ENCODE results near the gene NACC2. TPM values are rescaled to one million over a fixed set of nuclear protein-coding genes. Genes with fewer than 3 reads are reported as not detected.

The NACC2 gene
- total and polyA plus RNA-seq, 9 of the 15 experiments (the other 6 are each of a cell fraction or from before 2014, with no cell fraction given) = 0.70 to 25.1 (median 5.6) TPM

GRCh38 chr9:136092741-136093140, 2.3 kb downstream of the NACC2 start:
- TSS peak; percentile 34 for BruUV-seq (replicated peaks)
- 84% methylated on average over 9 of the region's 9 CpGs for WGBS (ENCODE audit: insufficient coverage, low coverage, missing lambda C conversion rate)

GRCh38 chr9:136092353-136092650, 2.8 kb downstream of the NACC2 start:
- Histone ChIP-seq H3K4me3 (no peak overlapping the region), H4K20me1 (replicated peaks; ENCODE audit: control insufficient read depth, insufficient read depth, low read length) (peaks cover 23% of the 10 kb centered on the region; the same call in 1 of the 2 replicates), H3K4me2 (ENCODE audit: insufficient read depth, low read length) (peak overlapping the region; percentile 10; the same call in 1 of the 2 replicates), H3K4me1 (replicated peaks in 1 of 2; ENCODE audit: control insufficient read depth in 2 of 2, insufficient read depth in 2 of 2, low read length in 2 of 2) (peaks cover 20 to 79% of the 10 kb centered on the region in 2 experiments; a peak in 4 of 5 replicates), H3K79me2 (ENCODE audit: control insufficient read depth, insufficient read depth, low read length) (peaks cover 74% of the 10 kb centered on the region), H3K27ac (ENCODE audit: extremely low read depth, low read depth, low read length) (peak overlapping the region; percentile 13; the same call in 1 of the 3 replicates), H2AFZ (ENCODE audit: low read depth, low read length) (no peak overlapping the region), H3K9me3 (replicated peaks; ENCODE audit: control insufficient read depth, insufficient read depth, low read depth, low read length) (no peaks in the 10 kb centered on the region), H3K9ac (ENCODE audit: insufficient read depth in 1 of 2, low read depth in 2 of 2, low read length in 2 of 2) (peak overlapping the region in 1 of 2 experiments; percentile 98; a peak in 2 of 4 replicates), H3K9me1 (ENCODE audit: control insufficient read depth, insufficient read depth, low read length) (no peaks in the 10 kb centered on the region), H3K27me3 (ENCODE audit: control insufficient read depth in 2 of 2, insufficient read depth in 2 of 2, low read length in 2 of 2) (no peaks in the 10 kb centered on the region), H3K36me3 (ENCODE audit: control insufficient read depth, insufficient read depth, low read length) (peaks cover 27% of the 10 kb centered on the region; the same call in 2 of the 3 replicates)
- ChIA-PET POLR2A (interaction anchor here (0.8 kb wide), 1 partner anchor 15 kb away, joined by 3 read pairs; no protein-coding TSS in a partner anchor), CTCF (ENCODE audit: low intra/inter-chr PET ratio) (no interaction called here)
- DNase-seq (ENCODE audit: extremely low read depth in 1 of 4, low spot score in 3 of 4) (peak in 1 of 4 experiments; percentile 10), FAIRE-seq (no peak), ATAC-seq (no peak)
- in situ Hi-C loops (cut with MboI) = no loop called here
- WGBS (ENCODE audit: insufficient coverage, low coverage, missing lambda C conversion rate) = 67% methylated on average over 10 of the region's 10 CpGs
- no TSS peak for BruUV-seq (replicated peaks)
- intact Hi-C loops (cut with micrococcal nuclease) = loop anchor here (10.0 kb wide), 1 partner anchor 128 kb away; the partner anchor contains the start of gene UBAC1
- no peak for TF ChIP-seq ZNF274 (IDR thresholded peaks at IDR 0.05; ENCODE audit: borderline replicate concordance, low read depth, low read length)
- no peak for TF ChIP-seq DMBX1 (CRISPR knock-in tag; IDR thresholded peaks at IDR 0.05; ENCODE audit: borderline replicate concordance)
- no peak for TF ChIP-seq ZNF174 (CRISPR knock-in tag; IDR thresholded peaks at IDR 0.05)
- no peak for TF ChIP-seq GTF3C2 (IDR thresholded peaks at IDR 0.05; ENCODE audit: borderline replicate concordance, extremely low read depth, insufficient read length)
- TF ChIP-seq ZBTB33 (CRISPR knock-in tag; IDR thresholded peaks at IDR 0.05) = peak; percentile 97

More at GRCh38 chr9:136092741-136093140, 2.3 kb downstream of the NACC2 start:
- ChIA-PET POLR2A (interaction anchor here (0.5 to 2.1 kb wide), 3 partner anchors 14 to 20 kb away, joined by 3 to 9 read pairs (median 3); no protein-coding TSS in a partner anchor), CTCF (ENCODE audit: low intra/inter-chr PET ratio) (no interaction called here)
- Histone ChIP-seq H3K27me3 (ENCODE audit: control insufficient read depth in 2 of 2, insufficient read depth in 2 of 2, low read length in 2 of 2) (no peaks in the 10 kb centered on the region), H2AFZ (ENCODE audit: low read depth, low read length) (no peak overlapping the region), H3K9me3 (replicated peaks; ENCODE audit: control insufficient read depth, insufficient read depth, low read depth, low read length) (no peaks in the 10 kb centered on the region), H3K9ac (ENCODE audit: insufficient read depth in 1 of 2, low read depth in 2 of 2, low read length in 2 of 2) (peak overlapping the region; percentile 78 to 98), H3K4me1 (replicated peaks in 1 of 2; ENCODE audit: control insufficient read depth in 2 of 2, insufficient read depth in 2 of 2, low read length in 2 of 2) (peaks cover 20 to 74% of the 10 kb centered on the region in 2 experiments; a peak in 4 of 5 replicates), H3K4me2 (ENCODE audit: insufficient read depth, low read length) (peak overlapping the region; percentile 79), H3K4me3 (peak overlapping the region; percentile 70; the same call in 1 of the 2 replicates), H4K20me1 (replicated peaks; ENCODE audit: control insufficient read depth, insufficient read depth, low read length) (peaks cover 18% of the 10 kb centered on the region; the same call in 1 of the 2 replicates), H3K79me2 (ENCODE audit: control insufficient read depth, insufficient read depth, low read length) (peaks cover 70% of the 10 kb centered on the region), H3K27ac (ENCODE audit: extremely low read depth, low read depth, low read length) (peak overlapping the region; percentile 93), H3K36me3 (ENCODE audit: control insufficient read depth, insufficient read depth, low read length) (peaks cover 24% of the 10 kb centered on the region; the same call in 2 of the 3 replicates), H3K9me1 (ENCODE audit: control insufficient read depth, insufficient read depth, low read length) (no peaks in the 10 kb centered on the region)
- no peak for FAIRE-seq
- TF ChIP-seq MAX (CRISPR knock-in tag; IDR thresholded peaks at IDR 0.05) = 0 out of 2 replicates have a peak, but pooled peaks have one; percentile 10
- TF ChIP-seq CBFA2T3 (IDR thresholded peaks at IDR 0.05) = no peak
- peak in 1 of 4 experiments; percentile 10 for DNase-seq (ENCODE audit: extremely low read depth in 1 of 4, low spot score in 3 of 4)
- in situ Hi-C loops (cut with MboI) (no loop called here), intact Hi-C loops (cut with micrococcal nuclease) (loop anchor here (10.0 kb wide), 1 partner anchor 128 kb away; the partner anchor contains the start of gene UBAC1)
- ATAC-seq = no peak

All from K562 (cell line).